Measurements from ENCODE around the gene KLF16.

KLF16 gene

DNA sequence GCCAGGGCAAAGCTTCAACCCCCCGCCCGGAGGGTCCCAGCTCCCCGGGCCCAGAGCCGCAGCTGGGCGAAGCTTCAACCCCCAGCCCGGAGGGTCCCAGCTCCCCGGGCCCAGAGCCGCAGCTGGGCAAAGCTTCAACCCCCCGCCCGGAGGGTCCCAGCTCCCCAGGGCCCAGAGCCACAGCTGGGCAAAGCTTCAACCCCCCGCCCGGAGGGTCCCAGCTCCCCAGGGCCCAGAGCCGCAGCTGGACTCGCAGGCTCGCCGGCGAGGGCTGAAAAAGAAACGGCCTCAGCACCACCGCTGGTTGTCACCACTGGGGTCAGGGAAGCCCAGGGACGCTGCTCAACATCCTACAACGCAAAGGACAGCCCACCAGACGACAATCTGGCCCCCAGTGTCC, 20.3 kb downstream of the KLF16 start:
- DNase-seq (ENCODE audit: low read depth): no peak

DNA sequence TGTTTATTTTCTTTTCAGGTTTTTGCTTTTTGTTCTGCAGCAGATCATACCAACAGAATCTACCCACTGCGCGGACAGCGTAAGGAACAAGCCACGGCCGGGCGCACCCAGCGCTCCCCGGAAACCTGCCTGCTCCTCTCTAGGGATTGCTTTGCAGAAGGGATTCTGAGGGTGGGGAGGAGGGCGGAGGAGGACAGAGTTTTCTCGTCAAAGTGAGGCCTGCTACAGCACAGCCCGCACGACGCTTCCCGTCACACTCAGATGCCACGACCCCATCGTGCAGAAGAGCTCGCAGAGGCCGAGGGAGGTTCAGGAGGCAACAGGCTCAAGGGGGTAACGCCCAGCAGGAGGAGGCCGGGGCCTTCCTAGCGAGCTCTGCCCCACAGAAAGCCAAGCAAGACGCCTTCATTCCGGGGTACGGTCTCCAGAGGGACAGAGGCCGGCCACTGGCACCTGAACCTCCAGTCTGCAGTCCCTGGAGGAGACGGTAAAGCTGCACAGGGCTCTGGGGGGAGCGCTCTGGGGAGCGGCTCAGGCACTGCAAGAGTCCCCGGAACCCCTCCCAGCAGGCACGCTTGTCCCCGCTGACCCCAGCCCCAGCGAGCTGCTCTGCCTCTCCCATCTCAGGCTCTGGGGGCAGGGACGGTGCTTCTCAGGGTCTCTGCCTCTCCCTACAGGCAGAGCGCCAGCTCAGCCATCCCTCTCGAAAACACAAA, 22.0 kb downstream of the KLF16 start:
- DNase-seq (ENCODE audit: low read depth): no peak

DNA sequence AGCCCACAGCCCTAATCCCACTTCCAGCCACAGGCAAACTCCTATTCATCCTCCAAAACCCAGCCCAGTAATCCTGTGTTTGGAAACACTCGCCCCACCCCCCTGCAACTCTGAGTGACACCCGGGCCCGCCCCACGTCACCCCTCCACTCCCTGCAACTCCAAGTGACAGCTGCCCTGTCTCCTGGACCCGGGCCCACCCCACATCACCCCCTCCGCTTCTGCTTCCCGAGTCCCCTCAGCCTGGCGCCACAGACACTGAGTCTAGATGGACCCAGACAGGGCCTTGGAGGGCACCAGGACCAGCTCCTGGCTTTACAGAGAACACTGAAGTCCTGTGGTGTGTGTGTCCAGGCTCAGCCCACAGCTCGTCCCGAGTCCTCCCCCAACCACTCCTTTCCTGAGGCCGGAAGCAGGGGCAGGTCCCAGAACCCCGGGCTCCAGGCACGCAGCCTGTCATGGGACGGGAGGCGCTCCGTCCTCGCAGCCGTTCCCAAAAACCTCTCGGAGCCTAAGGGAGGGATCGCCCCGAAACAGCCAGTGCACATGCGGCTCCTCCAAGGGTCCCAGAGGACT, 22.8 kb downstream of the KLF16 start:
- DNase-seq (ENCODE audit: low read depth): no peak

- DNase-seq (ENCODE audit: low read depth): no peak
These were observed 23.5 kb downstream of the KLF16 start for GRCh38 chr19:1839658-1840540.

GRCh38 chr19:1837625-1838105, 25.7 kb downstream of the KLF16 start:
- peak; percentile 48 for DNase-seq (ENCODE audit: low read depth)

GRCh38 chr19:1837222-1837565, 26.2 kb downstream of the KLF16 start:
- no peak for DNase-seq (ENCODE audit: low read depth)

DNA sequence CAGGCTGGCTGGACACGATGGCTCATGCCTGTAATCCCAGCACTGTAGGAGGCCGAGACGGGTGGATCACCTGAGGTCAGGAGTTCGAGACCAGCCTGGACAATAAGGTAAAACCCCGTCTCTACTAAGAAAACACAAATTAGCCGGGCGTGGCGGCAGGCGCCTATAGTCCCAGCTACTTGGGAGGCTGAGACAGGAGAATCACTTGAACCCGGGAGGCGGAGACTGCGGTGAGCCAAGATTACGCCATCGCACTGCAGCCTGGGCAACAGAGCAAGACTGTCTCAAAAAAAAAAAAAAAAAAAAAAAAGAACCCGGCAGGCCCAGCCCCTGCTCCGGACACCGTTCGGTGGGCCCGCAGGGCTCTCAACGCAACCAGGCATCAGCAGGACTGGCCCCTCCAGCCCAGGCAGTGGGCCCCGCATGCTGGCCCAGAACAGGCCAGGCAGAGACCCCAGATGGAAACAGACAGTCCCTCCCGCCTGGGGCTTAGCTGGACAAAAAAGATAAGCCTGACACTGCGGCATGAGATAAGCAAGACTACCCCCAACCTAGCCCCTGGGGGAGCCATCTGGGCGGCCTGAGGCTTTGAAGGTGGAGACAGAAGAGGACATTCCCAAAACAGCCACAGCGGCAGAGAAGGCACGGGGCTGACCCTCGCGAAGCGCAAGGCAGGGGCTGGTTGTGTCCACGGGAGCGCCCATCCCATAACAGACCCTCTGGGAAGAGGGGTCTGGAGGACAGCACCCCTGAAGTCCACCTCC, 26.7 kb downstream of the KLF16 start:
- DNase-seq (ENCODE audit: low read depth): no peak

DNA sequence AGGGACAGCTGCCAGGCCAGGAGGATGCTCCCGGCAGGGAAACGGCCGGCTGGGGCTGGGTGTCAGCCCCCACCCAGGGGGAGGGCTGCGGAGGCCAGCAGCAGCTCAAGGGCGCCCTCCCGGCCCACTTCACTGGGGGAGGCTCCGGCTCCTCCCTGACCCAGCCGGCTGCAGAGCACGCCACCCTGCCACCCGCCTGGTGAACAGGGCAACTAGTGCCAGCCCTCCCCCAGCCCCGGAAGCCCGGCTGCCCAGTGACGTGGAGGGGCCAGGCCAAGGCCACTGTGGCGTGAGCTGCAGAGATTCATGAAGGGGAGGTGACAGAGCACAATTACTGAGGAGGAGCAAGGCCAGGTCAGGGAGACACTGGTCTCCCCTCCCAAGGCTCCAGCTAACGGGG, 29.8 kb downstream of the KLF16 start:
- no peak for DNase-seq (ENCODE audit: low read depth)

- DNase-seq (ENCODE audit: low read depth): no peak
These were observed 31.2 kb downstream of the KLF16 start for GRCh38 chr19:1832046-1832663.

DNA sequence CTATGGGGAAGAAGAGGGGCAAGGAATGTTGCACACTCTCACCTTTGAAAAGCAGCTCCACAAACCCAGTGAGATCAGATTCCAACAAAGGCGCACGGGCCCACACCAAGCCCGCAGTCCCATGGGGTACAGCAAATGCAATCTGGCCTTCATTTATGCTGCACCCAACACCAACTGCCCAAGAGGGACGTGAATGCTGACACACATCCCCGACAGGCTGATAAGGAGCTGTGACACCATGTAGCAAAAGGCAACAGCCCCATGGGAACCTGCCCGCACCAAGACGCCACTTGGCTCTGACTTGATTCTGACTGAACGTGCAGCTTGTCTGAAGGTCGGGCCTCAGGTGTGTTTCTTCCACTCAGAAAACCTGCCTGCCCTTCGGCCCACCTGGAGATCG, 32.4 kb downstream of the KLF16 start:
- DNase-seq (ENCODE audit: low read depth): no peak

GRCh38 chr19:1830568-1830967, 32.8 kb downstream of the KLF16 start:
- DNase-seq (ENCODE audit: low read depth): no peak

GRCh38 chr19:1829958-1830357, 33.4 kb downstream of the KLF16 start:
- DNase-seq (ENCODE audit: low read depth): no peak

DNA sequence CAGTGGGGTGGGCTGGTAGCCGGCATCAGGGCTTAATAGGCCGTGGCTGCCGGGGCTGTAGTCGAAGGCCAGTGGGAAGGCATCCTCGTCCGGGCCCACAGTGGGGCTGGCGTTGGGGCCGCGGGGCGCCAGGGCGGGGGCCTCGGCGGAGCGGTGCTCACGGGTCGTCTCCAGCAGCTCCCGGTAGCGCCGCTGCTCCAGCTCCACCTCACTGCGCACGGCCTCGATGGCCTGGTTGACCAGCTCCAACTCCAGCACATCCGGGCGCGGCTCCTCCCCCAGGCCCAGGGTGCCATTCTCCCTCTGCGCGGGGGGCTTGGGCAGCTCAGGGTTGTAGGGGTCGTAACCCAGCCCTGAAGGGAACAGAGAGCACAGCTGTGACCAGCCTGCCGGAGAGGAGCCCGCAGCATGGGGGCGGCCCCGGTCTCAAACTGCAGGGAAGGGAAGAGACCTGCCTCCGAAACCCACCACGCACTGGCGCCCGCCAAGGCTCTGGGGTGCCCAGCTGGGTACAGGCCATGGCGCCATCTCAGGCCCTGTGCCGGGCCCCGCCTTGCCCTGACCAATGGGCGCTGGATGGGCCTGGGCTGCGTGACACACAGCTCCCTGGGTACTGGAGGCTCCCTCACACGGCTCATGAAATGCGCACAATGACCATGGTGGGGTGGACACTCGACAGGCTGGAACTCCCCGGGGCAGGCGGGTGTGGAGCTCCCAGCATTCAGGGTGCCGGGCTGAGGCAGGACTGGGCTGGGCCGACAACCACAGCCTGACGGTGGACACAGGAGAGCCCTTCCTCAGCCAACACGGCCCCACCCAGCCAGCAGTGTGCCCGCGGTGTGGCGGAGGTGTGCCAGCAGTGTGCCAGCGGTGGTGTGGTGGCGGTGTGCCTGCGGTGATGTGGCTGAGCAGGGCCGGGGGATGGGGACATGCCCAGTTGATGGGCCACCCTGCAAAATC, 34.8 kb downstream of the KLF16 start:
- no peak for DNase-seq (ENCODE audit: low read depth)

- DNase-seq (ENCODE audit: low read depth): no peak
These were observed 35.7 kb downstream of the KLF16 start for GRCh38 chr19:1827566-1828278.

DNA sequence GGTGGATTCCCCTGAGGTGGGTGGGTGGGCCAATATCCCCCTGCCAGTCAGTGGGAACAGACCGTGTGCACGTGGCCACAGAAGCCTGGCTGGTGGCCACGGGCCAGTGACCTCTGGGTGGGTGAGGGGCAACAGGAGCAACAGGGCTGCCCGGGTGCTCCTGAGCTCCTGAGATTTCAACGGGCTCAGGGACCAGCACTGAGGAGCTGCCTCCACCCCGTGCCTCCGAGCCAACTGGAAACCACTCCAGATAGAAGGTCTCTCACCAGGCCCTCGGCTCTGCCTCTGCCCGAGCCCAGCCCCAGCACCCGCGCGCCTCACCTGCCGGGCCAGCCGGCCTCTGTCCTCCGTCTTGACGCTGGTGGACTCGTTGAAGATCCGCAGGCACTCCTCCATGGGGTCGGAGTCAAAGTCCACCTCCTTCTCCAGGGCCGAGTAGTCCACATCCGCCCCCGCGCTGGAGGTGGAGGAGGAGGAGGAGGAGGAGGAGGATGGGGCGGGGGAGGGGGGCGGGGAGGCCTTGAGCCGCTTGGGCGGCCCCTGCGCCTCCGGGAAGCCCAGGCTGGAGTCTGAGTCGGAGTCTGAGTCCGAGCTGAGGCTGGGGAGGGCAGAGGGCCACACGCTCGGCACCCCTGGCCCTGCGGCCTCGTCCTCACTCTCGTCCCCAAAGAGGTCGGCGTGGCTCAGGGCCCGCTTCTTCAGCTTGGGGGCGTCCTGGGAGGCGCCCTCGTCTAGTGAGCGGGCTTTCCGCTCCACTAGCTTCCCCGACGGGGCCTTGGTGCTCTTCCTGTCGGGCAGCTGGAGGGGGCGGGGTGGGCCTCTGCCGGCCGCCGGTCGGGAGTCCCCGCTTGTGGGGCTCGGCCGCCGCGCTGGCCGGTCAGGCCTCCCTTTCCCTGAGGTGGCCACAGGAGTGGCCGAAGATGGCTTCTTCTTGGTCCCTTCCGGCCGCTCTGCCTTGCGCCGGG, 36.5 kb downstream of the KLF16 start:
- DNase-seq (ENCODE audit: low read depth): no peak

DNA sequence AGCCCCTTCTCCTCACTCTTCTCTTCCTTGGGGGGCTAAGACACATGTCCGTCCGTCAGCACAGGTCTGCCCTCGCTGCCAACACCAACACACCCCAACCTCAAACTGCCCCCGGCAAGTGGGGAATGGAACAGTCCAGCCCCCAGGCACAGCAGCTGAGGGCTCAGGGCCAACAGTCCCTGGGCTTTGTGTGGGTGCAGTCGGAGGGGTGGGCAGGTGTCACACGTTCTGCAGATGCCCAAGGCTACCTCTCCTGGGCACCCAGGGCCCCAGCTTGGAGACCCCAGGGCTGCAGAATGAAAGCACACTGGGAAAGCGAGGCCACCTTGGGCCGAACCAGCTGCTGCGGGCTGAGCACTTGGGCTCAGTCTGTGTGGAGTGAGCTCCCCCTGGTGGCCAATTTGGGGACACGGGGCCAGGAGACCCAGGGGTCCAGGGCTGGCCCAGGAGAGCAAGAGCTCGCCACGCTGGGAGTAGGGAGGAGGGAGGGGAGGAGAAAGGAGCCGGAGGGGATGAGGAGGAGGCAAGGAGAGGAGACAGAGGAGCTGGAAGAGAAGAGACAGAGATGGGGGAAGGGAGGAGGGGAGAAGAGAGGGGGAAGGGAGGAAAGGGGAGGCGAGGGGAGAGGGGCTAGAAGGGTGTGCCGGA, 37.3 kb downstream of the KLF16 start:
- DNase-seq (ENCODE audit: low read depth): peak; percentile 67

DNA sequence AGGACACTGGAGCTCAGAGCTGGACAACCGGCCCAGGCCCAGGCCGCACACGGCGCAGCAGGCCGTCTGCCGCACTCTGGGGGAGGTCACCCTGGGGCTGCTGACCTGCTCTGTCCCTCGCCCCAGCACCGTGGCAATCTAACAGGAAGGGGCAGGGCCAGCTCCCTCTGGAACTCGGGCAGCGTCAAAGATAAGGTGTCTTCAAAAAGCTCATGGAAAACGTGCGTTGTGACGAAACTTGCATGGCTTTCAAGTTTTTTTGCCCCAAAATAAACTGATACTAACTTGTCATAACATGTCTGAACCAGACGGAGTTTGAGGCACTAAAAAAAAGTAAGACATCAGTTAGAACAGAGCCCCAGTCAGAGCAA, 39.1 kb downstream of the KLF16 start:
- no peak for DNase-seq (ENCODE audit: low read depth)

DNA sequence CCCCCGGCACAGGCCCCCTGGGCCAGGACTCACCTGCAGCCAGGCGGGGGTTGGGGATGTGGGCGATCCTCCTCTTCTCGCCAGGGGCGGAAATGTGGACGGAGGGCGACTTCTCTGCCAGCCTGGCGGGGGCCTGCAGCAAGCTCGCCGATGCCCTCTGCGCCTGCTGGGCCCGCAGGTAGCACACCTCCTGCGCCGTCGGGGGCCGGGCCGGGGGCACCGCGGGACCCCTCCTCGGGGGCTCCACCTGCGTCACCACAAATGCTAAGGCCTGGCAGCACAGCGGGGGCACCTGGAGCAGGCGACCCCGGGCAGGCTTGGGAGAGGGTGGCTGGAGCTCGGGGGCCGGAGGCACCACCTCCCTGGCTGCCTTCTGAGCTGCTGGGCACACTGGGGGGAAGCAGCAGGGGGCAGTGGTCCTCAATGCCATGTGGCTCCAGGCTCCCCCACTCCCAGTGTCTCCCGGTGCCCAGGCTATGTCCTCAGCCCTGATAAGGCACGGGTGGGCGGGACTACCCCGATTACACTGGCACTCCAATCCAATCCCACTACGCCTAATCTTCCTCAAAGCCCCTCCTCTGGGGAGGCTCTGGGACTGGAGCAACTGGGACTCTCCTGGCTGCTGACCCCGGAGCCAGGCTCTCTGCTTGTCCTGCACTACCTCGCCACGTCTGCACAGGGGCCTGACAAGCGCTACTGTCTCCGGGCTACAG, 39.7 kb downstream of the KLF16 start:
- no peak for DNase-seq (ENCODE audit: low read depth)

All from activated T-helper 9 cell treated with anti-CD3 and anti-CD28 coated beads, Interleukin-2, amount 50 U/mL, for 16 hours (primary cell).